Left lung (tissue), 10 donors: ENCODE measurements around the gene RTN4RL1. TPM values are rescaled to one million over a fixed set of nuclear protein-coding genes. Genes with fewer than 3 reads are reported as not detected.
A peak's percentile ranks its signal among the peaks of the same experiment; 100 is the strongest.

Experiments used
- ATAC-seq: fragments of 200-7000 bp; cut with Tn5 transposase; one replicate; pipeline ENCODE4 v1.9.1; 2020; ENCODE audit warnings: moderate library complexity
- DNase-seq, 4 donors: peaks; one replicate each; pipeline ENCODE4 v3.0.0-alpha.2; 2013 to 2020
- H3K27ac ChIP-seq, 2 donors: fragments of 200-600 bp; sonication (generic) in 1 of 2; one replicate each; pipeline versions ENCODE4 v1.5.0 to v1.8.0; 2020 to 2021
- H3K27me3 ChIP-seq, 2 donors: fragments of 200-600 bp; sonication (generic) in 1 of 2; one replicate each; pipeline versions ENCODE4 v1.5.0 to v1.8.0; 2020 to 2021
- H3K36me3 ChIP-seq, 2 donors: fragments of 200-600 bp; sonication (generic) in 1 of 2; one replicate each; pipeline versions ENCODE4 v1.5.0 to v1.8.0; 2020 to 2021
- H3K4me1 ChIP-seq, 2 donors: fragments of 200-600 bp; one replicate each; pipeline ENCODE4 v1.8.0; 2021
- H3K4me3 ChIP-seq, 2 donors: fragments of 200-600 bp; sonication (generic) in 1 of 2; one replicate each; pipeline versions ENCODE4 v1.5.0 to v1.8.0; 2020 to 2021; ENCODE audit warnings: mild to moderate bottlenecking in 1 of 2
- H3K9me3 ChIP-seq, 2 donors: fragments of 200-600 bp; sonication (generic) in 1 of 2; one replicate each; pipeline versions ENCODE4 v1.5.0 to v1.8.0; 2020 to 2021
- intact Hi-C, 2 donors: fragments of 100-400 bp; cut with DNase I; formaldehyde crosslinking; loops; one replicate each; pipeline versions ENCODE4 v1.11.2 to v1.14.2; 2022
- polyA plus RNA-seq, 6 donors: library from polyadenylated mRNA; unstranded; fragments of 120-200 nt; gene quantifications; one replicate each; pipeline ENCODE4 v1.2.1, GENCODE V29; 2013; ENCODE audit not compliant: insufficient read length in 6 of 6
- total RNA-seq, 2 donors: library from RNA; stranded (reverse); fragmentation: NEBNext Ultra II Directional; extraction: Animal tissue kit (Norgen Biotek cat#: 25700); gene quantifications; one replicate each; pipeline ENCODE4 v1.2.1, GENCODE V29; 2021
- TF ChIP-seq, protein P1 (sequence below), 2 donors: fragments of 200-600 bp; sonication (generic) in 1 of 2; IDR thresholded peaks; one replicate each; pipeline versions ENCODE4 v1.5.0 to v1.8.0; 2021; ENCODE audit warnings: antibody characterized with exemption in 2 of 2
- donor health status: DM: no; HTN: yes; CAD: no.
- donor health status: DM: no; HTN: no; CAD: no.

RTN4RL1 gene
- total and polyA plus RNA-seq, 8 donors: 0.34 to 5.1 (median 0.51) TPM

DNA sequence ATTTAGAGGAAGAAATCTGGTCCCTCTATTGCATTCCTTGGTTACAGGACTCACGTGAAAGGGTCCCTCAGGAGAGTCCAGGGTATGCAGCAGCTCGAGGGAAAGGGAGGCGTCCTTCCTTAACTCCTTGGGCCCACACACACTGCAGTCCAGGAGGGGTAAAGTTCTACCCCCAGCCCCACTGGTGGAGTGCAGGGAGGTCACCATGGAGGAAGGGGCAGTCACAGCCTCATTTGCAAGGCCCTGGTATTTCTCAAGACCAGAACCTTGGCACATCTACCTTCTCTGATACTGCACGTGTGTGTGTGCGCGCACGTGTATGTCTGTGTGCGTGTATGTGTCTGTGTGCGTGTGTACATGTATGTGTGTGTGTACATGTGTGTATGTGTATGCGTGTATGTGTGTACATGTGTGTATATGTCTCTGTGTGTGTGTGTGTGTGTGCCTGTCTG is 40.8 kb upstream of the RTN4RL1 start:
- Histone ChIP-seq H3K4me1 (peaks cover 14 to 54% of the 10 kb centered on the region in 2 donors), H3K36me3 (peaks cover 0 to 59% of the 10 kb centered on the region in 2 donors), H3K27me3 (no peaks in the 10 kb centered on the region), H3K4me3 (no peak overlapping the region), H3K27ac (peak overlapping the region; percentile 6 to 47), H3K9me3 (no peaks in the 10 kb centered on the region)
- TF ChIP-seq, protein P1, sequence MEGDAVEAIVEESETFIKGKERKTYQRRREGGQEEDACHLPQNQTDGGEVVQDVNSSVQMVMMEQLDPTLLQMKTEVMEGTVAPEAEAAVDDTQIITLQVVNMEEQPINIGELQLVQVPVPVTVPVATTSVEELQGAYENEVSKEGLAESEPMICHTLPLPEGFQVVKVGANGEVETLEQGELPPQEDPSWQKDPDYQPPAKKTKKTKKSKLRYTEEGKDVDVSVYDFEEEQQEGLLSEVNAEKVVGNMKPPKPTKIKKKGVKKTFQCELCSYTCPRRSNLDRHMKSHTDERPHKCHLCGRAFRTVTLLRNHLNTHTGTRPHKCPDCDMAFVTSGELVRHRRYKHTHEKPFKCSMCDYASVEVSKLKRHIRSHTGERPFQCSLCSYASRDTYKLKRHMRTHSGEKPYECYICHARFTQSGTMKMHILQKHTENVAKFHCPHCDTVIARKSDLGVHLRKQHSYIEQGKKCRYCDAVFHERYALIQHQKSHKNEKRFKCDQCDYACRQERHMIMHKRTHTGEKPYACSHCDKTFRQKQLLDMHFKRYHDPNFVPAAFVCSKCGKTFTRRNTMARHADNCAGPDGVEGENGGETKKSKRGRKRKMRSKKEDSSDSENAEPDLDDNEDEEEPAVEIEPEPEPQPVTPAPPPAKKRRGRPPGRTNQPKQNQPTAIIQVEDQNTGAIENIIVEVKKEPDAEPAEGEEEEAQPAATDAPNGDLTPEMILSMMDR (IDR thresholded peaks at IDR 0.05): no peak
- intact Hi-C loops: no loop called here
- DNase-seq (no peak), ATAC-seq (no peak)

DNA sequence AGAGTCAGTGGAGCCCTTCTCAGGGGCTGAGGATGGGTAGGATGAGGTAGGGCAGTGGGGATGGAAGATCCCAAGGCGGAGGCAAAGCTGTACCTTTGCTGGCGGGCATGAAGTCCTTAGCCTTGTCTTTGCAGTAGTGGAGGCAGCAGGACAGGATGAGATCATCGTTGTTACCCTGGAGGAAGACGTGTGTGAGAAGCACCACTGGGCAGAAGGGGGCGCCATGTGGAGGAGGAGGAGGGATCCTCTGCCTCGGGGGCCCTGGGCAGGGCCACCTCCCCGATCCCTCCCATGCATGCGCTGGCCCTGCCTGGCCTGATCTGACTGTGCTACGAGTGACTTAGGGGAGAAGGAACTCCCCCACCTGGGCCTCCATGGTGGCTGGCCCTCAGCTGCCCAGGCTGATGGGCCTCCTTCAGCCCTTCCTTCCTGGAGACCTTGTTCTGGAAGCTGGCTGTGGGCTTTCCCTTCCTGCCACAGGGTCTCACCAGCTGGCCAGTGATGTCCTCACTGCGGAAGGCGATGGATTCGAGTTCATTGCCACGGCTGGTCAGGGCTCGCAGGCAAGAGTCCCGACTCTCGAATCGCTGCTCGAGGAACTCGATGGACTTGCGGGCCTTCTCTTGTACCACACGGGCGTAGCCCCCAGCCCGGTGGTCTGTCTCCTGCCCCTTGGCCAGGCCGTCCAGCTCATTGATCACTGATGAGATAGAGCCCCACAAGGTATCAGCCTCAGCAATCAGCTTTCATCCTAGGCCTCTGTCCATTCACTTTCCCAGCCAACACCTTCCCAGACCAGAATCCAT is 40.0 kb upstream of the RTN4RL1 start:
- Histone ChIP-seq H3K36me3 (peaks cover 0 to 67% of the 10 kb centered on the region in 2 donors), H3K4me1 (peaks cover 14 to 46% of the 10 kb centered on the region in 2 donors), H3K9me3 (no peaks in the 10 kb centered on the region), H3K4me3 (no peak overlapping the region), H3K27ac (peak overlapping the region; percentile 6 to 47), H3K27me3 (no peaks in the 10 kb centered on the region)
- ATAC-seq (peak; percentile 13), DNase-seq (no peak)
- TF ChIP-seq, protein P1 (IDR thresholded peaks at IDR 0.05): peak in 1 of 2 donors; percentile 38
- intact Hi-C loops: no loop called here

DNA sequence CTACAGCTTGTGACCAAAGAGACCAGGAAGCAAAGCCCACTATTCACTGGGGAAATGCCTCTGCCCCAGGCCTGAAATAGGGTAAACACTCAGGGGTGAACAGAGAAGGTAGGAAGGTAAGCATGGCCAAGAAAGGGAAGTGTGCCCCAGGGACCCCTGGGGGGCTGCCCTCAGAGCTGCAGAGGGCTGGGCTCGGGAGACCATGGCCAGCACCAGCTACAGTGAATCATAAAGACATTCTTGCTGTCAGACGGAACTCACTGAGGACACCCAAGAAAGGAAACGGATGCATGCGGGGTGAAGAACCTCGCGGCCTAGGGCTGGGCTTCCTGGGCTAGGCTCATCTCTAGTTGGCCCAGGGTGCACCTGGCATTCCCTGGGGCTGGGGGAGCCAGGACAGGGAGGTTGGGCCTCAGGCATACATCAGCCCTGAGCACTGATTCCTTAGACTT is 39.4 kb upstream of the RTN4RL1 start:
- Histone ChIP-seq H3K4me3 (no peak overlapping the region), H3K4me1 (peaks cover 14 to 50% of the 10 kb centered on the region in 2 donors), H3K36me3 (peaks cover 0 to 73% of the 10 kb centered on the region in 2 donors), H3K9me3 (no peaks in the 10 kb centered on the region), H3K27me3 (no peaks in the 10 kb centered on the region), H3K27ac (peak overlapping the region; percentile 6 to 47)
- TF ChIP-seq, protein P1 (IDR thresholded peaks at IDR 0.05): no peak
- no peak for ATAC-seq
- no peak for DNase-seq
- intact Hi-C loops: no loop called here

DNA sequence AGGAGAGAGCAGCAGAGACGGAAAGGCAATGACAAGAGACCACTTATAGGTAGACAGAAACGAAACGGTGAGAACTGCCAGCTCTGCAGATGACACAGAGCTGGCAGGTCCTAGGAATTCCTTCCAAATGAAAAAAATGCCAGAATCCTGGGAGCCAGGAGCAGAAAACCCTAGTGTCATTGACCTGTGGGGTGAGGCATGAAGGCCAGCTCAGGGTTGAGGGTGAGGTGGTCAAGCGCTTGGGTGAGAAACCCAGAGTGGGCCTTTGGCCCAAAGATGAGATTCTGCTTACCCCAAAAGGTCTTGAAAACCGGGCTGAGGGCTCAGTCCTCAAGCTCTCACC is 39.0 kb upstream of the RTN4RL1 start:
- no peak overlapping the region for H3K4me3 ChIP-seq
- peaks cover 0 to 1% of the 10 kb centered on the region in 2 donors for H3K27me3 ChIP-seq
- peak overlapping the region; percentile 6 to 66 for H3K27ac ChIP-seq
- no peak for DNase-seq
- TF ChIP-seq, protein P1 (IDR thresholded peaks at IDR 0.05): no peak
- peaks cover 16 to 54% of the 10 kb centered on the region in 2 donors for H3K4me1 ChIP-seq
- peaks cover 0 to 78% of the 10 kb centered on the region in 2 donors for H3K36me3 ChIP-seq
- intact Hi-C loops: no loop called here
- ATAC-seq: no peak
- no peaks in the 10 kb centered on the region for H3K9me3 ChIP-seq
